Stimulated activated CD8-positive, alpha-beta memory T cell treated with anti-CD3 and anti-CD28 coated beads, Interleukin-4, amount 100 ng/mL, for 4 hours (primary cell): Measurements from ENCODE around the gene CNPY1.

ENCODE experiments used
- DNase-seq, 2 donors: peaks; one replicate each; pipeline ENCODE4 v3.0.0-alpha.2; 2020; ENCODE audit warnings: low read depth in 2 of 2, low spot score in 1 of 2

Gene CNPY1

DNA sequence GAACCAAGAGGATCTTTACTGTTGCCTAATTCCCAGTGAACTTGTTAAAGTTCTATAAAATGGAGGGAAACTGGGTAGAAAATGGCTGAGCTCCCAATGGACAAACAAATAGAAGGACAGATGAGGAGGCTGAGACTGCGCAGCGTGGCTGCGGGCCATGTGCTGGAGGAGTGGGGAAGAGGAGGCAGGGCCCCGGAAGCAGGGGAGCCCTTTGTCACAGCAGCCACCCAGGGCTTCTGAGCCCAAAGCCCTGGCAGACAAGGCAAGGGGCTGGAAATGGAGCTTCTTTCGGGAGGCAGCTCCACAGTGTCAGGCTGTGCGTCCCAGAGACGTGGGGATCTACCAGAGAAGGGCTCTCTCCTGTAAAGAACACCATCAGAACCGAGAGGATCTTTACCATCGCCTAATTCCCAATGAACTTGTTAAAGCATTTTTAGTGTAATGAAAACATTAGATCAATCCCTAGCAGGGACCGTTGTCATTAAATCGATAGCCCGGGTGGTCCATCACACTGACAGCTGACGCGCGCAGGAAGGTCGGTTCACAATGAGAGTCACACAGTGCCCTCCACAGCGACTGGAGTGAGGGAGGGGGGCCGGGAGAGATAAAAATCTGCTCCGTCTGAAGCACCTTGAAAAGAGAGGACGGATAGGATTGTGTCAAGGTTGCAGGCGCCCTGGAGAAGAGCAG lies 14.0 kb upstream of the CNPY1 start:
- DNase-seq = no peak

DNA sequence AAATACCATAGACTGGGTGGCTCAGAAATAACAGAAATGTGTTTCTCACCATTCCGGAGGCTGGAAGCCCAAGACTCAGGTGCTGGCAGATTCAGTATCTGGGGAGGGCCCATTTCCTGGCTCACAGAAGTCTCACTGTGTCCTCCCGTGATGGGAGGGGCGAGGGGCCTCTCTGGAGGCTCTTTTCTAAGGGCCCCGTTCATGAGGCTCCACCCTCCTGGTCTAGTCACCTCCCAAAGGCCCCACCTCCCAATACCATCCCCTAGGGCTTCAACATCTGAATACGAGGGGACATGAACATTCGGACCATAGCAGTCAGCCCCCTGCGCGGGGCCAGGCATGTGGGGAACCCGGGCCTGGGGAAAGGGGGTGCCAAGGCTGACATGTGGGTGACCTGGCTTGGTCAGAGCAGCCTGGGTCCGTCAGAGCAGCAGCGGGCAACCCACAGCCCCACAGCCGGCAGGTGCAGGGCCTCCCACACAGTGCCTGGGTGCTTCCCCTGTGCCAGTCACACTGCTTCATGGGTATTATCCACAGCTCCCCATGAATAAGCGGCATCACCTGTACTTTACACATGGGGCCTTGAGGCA lies 13.3 kb upstream of the CNPY1 start:
- no peak for DNase-seq

DNA sequence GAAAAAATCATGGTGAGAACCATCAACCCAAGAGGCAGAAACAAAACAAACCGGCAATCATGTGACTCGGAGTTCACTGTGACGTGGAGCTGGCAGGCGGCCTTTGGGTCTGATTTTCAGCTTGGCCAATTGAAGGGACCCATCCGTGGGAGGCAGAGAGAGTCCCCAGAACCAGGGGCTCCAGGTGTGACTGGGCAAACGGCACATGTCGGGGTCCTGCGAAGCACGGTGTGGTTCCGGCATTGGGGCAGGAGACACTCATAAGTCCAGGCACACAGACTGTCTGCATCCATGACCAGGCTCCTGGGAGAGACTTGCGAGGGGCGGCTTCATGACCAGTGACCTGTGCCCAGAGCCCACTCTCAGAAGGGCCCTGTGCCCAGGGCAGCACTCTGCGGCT lies 12.6 kb upstream of the CNPY1 start:
- DNase-seq = no peak

DNA sequence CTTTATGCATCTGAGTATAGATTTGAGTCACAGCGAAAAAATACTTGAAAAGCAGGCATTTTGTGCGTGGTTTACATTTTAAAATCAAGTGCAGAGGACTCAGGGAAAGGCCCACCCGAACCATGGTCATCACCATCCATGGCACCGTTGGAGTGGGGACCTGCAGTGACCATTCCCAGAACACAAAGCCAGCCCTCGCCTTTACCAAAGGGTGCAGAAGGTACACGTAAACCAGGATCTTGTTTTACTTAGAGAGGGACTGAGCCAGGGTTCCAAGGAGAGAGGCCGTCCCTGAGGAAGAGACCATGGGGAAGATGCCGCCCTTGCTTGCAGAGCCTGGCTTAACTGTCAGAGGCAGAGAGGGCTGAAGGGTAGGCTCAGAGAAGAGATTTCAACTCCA lies 12.0 kb upstream of the CNPY1 start:
- no peak for DNase-seq

DNA sequence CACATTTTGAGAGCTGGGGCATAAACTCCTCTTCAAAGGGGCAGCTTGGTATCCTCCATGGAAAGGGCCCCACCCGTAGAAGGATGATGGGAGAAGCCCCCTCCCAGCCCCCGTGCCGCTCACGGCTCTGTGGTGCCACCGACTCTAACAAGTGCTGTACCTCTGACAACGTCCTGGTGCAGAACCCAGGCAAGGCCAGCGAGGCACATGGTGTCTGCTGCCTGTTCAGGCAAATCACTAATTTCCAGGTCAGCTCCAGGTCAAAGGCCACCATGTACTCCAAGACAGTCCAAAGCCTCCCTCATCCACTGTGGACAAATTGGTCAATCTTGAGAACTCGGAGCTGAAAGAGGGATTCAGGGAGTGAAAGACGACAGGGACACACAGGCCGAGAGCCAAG lies 11.4 kb upstream of the CNPY1 start:
- DNase-seq = no peak

DNA sequence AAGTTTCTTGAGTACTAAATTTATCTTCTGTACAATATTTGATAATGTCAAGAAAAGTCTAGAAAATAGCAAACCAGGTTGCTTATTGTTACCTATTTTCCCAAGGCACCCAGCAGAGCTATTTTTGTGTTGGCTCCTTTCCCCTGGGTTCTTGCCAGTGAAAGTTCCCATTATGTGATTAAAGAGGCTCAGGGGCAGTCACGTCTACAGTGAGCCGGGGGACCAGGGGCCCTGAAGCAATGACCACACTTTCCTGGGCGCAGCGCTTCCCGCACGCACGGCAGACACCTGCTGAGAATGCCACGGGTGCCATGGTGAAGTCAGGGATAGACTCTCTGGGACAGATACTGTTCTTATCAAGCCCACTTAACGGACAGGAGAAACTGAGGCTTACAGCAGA lies 10.4 kb upstream of the CNPY1 start:
- DNase-seq = no peak

DNA sequence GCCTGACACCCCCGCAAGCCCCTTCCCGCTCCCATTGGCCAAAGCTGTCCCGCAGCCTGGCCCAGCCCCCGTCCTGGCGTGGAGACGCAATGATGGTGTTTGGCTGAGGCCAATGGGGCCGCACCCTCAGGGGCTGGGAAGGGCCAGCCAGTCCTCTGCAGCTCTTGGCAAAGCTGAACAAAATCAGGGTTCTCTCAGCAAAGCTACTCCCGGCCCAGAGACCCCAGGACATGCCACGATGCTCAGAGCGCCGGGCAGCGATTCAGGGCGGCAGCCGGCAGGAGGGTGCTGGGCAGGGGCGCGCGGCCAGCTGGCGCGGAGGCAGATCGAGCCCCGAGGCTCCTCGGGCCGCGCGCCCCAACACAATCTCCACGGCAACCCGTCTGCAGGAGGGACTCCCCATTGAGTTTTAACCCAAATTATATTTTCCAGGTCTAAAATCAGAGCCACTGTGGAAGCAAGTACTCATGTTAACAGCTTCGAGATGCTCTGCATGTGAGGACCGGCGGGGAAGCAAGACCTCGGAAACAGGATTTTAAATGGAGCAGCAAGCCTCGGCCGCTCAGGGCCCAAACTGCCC lies 8.8 kb upstream of the CNPY1 start:
- DNase-seq = no peak

DNA sequence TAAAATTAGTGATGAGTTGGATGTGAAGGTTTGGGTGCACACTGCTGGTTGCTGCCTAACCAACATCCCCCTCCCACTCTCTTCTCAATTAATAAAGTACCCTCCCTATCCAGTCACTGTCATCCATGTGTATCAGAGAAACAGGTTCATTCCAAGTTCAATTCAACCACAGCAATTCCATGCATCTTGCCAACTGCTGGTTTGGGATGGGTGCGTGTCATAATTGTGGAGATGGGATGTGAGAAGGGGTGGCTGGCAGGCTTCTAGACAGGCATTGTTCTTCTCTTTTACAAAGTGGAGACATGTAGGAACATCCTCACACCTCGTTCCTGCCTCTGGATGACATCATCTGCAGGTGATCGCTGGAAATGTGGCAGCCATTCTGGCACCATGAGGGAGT lies 7.5 kb upstream of the CNPY1 start:
- no peak for DNase-seq

DNA sequence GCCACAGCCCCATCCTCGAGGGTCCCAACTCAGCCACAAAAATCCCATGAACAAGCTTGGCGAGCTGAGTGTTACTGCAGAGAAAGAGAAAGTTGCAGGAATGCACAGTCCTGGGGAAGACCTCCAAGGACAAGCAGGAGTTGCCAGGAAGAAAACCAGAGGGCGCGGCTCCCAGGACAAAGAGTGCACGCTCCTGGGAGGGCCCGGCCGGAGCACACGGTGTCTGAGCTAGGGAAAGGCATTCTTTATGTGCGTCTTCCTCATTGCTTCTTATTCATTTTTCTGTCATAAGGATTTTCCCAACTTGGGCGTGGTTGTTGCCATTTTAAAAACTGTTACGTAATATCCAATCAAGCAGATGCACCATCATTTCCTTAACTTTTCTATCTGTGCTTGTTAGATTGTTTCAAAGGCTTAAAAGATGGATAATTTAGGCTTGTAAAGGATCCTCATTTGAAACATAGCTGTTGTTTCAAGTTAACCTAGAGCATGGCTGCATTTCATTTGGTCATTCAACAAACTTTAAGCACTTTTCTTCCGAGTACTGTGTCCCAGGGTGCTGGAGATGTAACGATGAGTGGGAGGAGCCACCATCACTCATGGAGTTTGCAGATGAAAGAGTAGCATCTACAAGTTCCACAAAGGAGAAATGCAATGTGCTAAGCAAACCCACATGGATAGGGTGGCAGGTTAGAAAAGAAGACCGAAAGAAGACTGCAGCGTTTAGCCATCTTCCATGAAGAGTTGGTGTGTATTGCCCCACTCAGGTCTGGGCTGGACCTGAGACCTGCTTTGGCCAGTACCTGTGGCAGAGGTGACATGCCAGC lies 5.6 kb upstream of the CNPY1 start:
- DNase-seq = no peak

DNA sequence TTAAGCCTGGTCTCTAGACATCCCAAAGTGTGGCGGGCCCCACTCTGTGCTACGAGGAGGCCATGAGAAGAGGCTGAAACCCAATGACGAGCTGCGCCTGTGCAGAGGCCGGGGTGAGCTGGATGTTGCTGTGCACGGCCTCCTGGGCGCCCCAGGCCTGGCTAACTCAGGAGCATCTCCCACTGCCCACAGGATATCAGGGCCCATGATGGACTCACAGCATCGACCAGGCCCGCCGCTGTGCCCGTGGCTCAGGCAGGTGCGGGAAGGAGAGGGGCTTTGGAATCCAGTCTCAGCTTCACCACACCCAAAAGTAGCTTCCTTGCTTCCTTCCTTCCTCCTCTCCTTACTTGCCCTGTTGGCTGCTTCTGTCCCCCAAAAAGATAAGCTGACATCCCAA lies 4.6 kb upstream of the CNPY1 start:
- DNase-seq = no peak

DNA sequence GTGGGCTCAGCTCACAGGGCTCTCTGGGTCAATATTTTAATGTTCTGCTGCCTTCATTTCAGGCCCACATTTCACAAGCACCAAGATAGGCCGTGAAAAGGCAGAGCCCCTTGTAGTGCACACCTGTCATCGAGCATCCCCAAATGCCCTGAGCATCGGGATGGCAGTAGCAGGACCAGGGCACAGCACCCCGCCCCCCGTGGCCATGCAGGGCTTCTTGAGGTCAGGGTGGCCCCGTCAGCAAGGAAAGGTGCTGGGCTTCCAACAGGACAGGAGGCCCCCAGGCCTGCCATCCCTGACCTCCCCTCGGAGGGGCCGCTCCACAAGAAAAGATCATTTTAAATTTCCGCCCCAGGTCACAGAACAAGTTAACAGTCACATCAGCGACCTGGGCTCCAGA lies 2.9 kb upstream of the CNPY1 start:
- DNase-seq = no peak

DNA sequence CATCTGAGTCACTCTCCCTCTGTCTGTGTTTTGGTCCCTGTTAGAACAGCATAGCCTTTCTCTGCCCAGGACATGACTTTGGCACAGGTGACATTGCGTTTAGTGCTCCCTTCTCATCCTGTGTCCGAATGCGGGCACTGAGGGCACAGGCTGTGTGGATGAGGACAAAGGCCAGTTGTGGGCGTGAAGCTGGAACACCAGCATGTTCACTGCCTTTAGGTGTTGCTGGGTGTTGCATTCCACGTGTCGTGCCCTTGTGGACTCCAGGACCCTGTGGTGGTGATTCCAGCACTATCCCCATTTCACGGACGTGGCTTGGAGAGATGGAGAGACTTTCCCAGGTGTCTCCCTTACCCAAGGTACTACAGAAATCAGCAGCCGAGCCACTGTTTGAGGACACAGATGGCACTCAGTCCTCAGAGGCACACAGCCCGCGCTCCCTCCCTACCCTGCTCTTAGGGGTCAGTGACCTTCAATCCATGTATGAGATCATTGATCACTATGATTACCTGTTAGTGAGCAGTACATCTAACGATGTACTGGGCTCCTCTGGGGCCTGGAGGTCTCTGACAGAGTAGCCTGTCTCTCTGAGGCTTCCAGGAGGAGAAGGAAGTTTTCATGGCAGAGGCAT lies 917 bp upstream of the CNPY1 start:
- DNase-seq = no peak

DNA sequence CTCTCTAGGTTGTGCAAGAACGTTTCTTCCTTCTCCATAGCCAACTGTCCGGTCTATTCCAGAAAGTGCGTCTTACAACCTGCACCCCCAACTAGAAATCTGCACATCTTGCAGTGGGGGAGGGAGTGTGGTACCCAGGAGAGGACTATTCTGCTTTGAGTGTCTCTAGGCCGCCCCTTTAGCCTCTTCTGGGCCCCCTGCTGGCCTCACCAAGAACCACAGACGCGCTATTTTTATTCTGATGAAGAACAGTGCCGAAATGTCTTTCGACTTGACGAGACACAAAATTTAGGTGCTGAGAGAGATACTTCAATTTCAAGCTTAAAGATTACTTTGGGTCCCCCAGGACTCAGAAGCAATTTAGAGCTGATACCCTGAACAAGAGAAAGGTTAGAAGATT lies 1.0 kb downstream of the CNPY1 start:
- no peak for DNase-seq

DNA sequence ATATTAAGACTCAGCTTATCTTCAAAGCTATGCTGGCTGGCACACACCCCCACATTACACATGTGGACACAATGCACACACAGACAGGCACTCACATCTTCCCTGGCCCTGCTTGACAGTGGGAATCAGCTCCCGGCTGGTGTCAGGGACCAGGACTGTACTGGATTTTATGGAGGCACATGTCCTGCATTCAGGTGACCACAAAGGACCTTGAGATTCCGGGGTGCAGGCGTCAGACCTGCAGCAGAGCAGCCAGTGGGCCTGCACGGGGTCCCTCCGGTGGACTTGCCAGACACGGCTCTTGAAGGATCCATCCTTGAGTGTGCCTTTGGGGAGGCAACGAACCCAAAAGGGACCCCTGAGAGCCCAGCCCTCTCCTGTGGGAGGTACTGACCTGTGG lies 1.9 kb downstream of the CNPY1 start:
- no peak for DNase-seq

DNA sequence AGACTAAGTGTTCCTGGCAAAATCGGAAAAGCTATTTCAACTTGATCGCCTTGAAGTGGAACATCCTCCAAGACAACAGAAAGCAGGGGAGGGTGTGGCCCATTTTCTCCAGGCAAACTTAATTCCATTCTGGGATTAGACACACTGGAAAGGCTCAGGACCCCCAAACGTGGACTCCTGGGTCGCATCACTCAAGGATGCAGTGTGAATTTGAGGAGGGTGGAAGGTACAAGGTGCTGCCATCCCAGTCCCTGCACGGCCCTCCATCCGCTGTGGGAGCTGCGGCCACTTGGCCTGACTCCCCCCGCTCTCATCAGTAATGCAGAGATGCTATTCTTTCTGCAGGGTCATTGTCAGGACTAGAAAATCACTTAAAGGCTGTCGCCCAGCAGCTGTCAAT lies 2.4 kb downstream of the CNPY1 start:
- no peak for DNase-seq

DNA sequence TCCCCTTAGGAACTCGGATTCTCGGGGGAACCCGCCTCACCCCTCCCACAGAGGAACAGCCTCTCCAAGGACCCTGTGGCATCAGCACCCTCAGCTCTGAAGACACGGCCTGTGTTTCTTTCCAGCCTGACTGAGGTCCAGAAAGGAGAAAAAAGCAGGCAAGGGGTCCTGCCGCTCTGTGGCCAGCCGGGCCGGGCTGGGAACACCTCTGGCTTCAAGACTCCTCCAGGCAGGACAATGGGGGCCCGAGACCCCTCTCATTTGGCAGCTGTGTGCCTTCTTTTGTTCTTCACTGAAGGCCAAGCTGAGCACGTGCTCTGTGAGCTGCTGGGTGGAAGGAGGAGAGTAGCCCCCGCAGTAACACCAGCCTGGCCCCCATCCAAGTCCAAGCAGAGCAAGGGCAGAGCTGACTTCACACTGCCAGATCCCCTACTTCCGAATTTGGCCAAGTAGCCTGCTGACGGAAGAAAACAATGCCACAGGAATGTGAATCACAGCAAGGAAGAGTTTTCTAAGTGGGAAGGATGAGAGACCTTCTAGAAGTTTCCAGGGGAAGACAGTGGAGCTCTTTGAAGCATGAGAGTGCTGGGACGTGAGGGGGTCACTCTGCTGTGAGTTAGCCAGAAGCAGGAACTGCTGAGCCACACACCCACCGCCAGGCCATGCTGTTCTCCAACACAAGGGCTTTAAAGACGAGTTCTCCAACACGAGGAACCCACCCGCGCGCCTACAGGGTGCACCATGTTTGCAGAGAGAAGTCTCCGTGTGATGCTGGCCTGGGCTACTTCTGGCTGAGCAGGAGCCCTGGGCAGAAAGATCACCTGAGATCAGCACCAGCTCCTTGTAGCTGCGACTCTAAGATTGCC lies 3.1 kb downstream of the CNPY1 start:
- no peak for DNase-seq

DNA sequence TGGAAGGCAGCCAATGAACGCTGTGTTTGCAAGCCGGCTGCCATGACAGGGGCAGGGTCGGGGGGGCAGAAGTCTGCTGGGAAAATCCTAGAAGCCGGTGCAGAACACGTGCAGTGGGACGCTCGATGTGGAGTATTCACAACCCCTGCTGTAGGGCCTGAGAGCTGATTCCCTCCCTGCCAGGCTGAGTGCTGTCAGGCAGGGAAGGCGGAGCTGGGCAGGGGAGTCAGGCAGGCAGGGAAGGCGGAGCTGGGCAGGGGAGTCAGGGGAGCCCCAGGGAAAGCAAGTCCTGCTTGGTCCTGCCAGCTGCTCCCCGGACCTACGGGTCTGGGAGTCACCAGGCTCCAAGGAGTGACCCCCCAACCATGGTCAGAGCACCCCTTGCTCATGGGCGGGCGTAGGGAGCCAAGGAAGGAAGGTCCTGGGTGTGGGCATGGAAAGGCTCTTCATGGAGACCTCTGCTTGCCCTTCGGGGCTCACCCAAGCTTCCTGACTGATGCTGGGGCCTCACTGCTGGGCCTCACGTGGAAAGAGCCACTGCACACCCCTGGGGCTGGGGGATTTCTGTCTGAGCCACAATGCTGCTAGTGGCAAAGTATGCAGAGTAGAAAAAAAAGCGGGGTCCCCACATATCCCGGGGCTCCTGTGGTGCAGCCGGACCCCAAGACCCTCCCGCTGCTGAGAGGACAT lies 4.2 kb downstream of the CNPY1 start:
- no peak for DNase-seq

DNA sequence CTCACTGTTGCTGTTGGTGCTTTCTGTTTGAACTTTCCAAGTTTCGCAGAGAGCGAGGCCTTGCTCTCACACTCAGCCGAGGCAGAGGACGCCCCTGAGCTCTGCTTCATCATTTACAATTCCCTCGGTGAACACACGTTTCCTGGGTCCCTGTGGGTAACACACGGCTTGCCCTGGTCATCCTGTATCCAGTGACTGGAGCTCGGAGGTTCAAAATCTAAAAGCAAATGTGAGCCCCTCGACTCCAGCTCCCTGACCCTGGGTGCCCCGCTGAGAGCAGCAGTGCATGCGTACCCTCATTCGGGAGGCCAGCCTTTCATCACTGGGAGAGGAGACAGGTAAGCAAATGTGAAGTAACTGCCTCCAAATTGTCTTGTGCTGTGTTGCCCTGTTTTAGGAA lies 5.8 kb downstream of the CNPY1 start:
- no peak for DNase-seq

DNA sequence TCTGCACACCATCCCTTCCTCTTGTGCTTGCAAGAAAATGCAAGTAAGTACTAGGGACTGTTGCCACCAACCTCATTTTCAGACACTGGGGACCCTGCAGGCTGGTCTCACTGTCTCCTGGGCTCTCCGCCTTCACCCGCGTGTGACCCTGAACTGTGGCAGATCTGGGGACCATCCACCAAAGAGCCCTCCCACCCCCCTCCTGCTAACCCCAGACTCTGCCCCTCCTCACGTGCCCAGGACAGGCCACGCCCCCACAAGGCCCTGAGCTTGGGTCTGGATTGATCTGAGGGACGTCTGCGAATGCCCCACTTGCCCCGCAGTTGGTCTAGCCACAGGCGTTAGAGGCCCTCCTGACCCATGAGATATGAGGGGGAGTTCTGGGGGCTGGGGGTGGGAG lies 8.1 kb downstream of the CNPY1 start:
- no peak for DNase-seq

DNA sequence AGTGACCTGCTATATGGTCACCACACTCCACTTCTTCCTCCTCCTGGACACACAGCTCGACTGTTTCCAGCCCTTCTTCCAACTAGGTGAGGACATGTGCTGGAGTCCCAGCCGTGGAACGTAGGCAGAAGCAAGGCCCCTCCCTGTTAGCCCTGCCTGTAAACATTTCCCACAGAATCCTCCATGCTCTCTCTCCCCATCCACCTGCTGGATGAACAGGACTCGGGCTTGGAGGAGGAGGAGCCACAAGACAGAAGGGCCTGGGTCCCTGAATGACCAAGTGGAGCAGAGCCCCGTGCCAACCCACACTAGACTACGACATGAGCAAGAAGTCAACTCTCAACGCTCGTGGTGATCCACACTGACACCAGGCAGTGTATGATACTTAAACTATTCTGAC lies 9.9 kb downstream of the CNPY1 start:
- DNase-seq = no peak
